Loucy (cell line): Measurements from ENCODE around the gene CDH20.

ENCODE experiments used
- EZH2phosphoT487 ChIP-seq: fragments of 200-600 bp; IDR thresholded peaks from 2 replicates; pipeline ENCODE4 v1.6.1; 2018; ENCODE audit warnings: antibody characterized with exemption, mild to moderate bottlenecking, moderate library complexity, borderline replicate concordance
- TF ChIP-seq, protein P1 (sequence below): fragments of 200-600 bp; sonication (generic); conservative IDR thresholded peaks from 2 replicates; pipeline ENCODE4 v1.5.1; 2014; ENCODE audit warnings: mild to moderate bottlenecking, antibody characterized with exemption, low read length

DNA sequence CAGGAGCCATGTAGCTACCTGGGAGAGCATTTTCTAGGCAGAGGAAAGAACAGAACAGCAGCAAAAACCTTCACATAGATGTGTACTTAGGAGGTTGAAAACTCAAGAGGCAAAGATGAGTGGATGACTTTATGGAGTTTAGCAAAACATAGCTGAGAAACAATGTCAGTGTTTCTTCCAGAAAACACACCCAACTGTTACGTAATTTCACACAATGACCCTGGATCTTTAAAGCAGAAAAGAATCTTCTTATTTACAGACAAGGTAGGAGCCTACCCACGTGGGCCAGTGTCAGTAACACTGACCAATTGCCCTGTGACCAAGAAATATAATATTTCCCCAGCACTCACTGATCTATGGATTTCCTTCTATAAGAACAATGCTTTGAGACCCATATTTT, 254.6 kb downstream of the CDH20 start:
- no peak for TF ChIP-seq EZH2phosphoT487
- TF ChIP-seq, protein P1, sequence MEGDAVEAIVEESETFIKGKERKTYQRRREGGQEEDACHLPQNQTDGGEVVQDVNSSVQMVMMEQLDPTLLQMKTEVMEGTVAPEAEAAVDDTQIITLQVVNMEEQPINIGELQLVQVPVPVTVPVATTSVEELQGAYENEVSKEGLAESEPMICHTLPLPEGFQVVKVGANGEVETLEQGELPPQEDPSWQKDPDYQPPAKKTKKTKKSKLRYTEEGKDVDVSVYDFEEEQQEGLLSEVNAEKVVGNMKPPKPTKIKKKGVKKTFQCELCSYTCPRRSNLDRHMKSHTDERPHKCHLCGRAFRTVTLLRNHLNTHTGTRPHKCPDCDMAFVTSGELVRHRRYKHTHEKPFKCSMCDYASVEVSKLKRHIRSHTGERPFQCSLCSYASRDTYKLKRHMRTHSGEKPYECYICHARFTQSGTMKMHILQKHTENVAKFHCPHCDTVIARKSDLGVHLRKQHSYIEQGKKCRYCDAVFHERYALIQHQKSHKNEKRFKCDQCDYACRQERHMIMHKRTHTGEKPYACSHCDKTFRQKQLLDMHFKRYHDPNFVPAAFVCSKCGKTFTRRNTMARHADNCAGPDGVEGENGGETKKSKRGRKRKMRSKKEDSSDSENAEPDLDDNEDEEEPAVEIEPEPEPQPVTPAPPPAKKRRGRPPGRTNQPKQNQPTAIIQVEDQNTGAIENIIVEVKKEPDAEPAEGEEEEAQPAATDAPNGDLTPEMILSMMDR = no peak
